ENCODE results near the gene CDK5RAP1. TPM values are rescaled to one million over a fixed set of nuclear protein-coding genes. Genes with fewer than 3 reads are reported as not detected.
A peak's percentile ranks its signal among the peaks of the same experiment; 100 is the strongest.
"Not testable (repeated sequence)": the region's sequence is repeated elsewhere in the genome, so short reads cannot be mapped to it uniquely, and the experiment has no call there.

CDK5RAP1 gene, protein sequence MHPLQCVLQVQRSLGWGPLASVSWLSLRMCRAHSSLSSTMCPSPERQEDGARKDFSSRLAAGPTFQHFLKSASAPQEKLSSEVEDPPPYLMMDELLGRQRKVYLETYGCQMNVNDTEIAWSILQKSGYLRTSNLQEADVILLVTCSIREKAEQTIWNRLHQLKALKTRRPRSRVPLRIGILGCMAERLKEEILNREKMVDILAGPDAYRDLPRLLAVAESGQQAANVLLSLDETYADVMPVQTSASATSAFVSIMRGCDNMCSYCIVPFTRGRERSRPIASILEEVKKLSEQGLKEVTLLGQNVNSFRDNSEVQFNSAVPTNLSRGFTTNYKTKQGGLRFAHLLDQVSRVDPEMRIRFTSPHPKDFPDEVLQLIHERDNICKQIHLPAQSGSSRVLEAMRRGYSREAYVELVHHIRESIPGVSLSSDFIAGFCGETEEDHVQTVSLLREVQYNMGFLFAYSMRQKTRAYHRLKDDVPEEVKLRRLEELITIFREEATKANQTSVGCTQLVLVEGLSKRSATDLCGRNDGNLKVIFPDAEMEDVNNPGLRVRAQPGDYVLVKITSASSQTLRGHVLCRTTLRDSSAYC
- total RNA-seq = 10 to 100 TPM; 52.6 to 55.7 (median 53.8) TPM

GRCh38 chr20:33401184-33401920, at the start of gene CDK5RAP1:
CDK5RAP1 (minus strand) TSS chr20:33401519; CDS start chr20:33397064, 4,455 bp downstream.
- H3K27me3 Mint-ChIP-seq (ENCODE audit: low read depth) = no peaks in the 10 kb centered on the region
- no peaks in the 10 kb centered on the region for H3K9me3 Mint-ChIP-seq
- ATAC-seq = peak; percentile 96 to 98
- peaks cover 4% of the 10 kb centered on the region for H3K36me3 Mint-ChIP-seq (ENCODE audit: insufficient read depth)
- peak; percentile 77 for DNase-seq
- peaks cover 47% of the 10 kb centered on the region for H3K4me1 Mint-ChIP-seq (ENCODE audit: low read depth)
- peak within 1 kb of the TSS; percentile 91 for H3K4me3 Mint-ChIP-seq

GRCh38 chr20:33450867-33451266, 49.5 kb upstream of the CDK5RAP1 start:
- H3K4me3 Mint-ChIP-seq = no peak overlapping the region
- H3K9me3 Mint-ChIP-seq = peaks cover 4% of the 10 kb centered on the region
- DNase-seq = no peak
- no peak for ATAC-seq
- H3K27me3 Mint-ChIP-seq (ENCODE audit: low read depth) = no peaks in the 10 kb centered on the region
- H3K4me1 Mint-ChIP-seq (ENCODE audit: low read depth) = no peaks in the 10 kb centered on the region
- H3K36me3 Mint-ChIP-seq (ENCODE audit: insufficient read depth) = no peaks in the 10 kb centered on the region

GRCh38 chr20:33445881-33446625, 44.7 kb upstream of the CDK5RAP1 start:
- no peaks in the 10 kb centered on the region for H3K27me3 Mint-ChIP-seq (ENCODE audit: low read depth)
- no peak for ATAC-seq
- no peak for DNase-seq
- H3K4me3 Mint-ChIP-seq = no peak overlapping the region
- no peaks in the 10 kb centered on the region for H3K36me3 Mint-ChIP-seq (ENCODE audit: insufficient read depth)
- H3K9me3 Mint-ChIP-seq = peaks cover 4% of the 10 kb centered on the region
- peaks cover 13% of the 10 kb centered on the region for H3K4me1 Mint-ChIP-seq (ENCODE audit: low read depth)

GRCh38 chr20:33444797-33445560, 43.7 kb upstream of the CDK5RAP1 start:
- no peaks in the 10 kb centered on the region for H3K36me3 Mint-ChIP-seq (ENCODE audit: insufficient read depth)
- DNase-seq (peak; percentile 20), ATAC-seq (no peak)
- peaks cover 4% of the 10 kb centered on the region for H3K9me3 Mint-ChIP-seq
- H3K4me1 Mint-ChIP-seq (ENCODE audit: low read depth) = peaks cover 13% of the 10 kb centered on the region
- H3K27me3 Mint-ChIP-seq (ENCODE audit: low read depth) = no peaks in the 10 kb centered on the region
- peak overlapping the region; percentile 88 for H3K4me3 Mint-ChIP-seq

DNA sequence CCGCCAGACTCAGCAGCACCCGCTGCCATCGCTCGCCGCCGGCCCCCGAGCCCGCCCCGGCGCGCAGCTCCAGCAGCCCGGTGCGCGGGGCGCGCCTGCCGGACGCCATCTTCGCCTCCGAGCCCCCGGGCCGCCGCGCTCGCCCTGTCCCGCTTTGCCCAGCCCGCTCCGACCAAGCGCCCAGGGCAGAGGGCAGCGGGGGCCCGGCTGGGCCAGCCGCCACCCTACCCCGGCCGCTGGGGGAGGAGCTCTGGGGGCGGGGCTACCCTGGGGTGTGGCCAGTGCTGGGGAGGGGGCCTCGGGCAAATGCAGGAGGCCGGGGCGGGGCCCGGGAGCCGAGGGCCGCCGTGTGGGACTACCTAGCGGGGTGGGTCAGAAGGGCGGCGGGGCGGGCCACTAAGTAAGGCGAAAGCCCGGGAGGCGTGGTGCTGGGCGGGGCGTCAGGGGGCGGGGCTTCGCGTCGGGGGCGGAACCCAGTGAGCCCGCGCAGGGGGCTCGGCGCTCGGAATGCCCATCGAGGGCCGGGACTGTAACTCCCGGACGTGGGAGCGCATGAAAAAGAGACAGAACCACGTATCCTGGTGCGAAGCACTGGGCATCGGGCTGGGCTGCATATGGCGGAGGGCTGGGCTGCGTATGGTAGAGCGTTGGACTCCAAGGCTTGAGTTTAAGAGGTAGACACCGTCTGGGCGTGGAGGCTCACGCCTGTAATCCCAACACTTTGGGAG, 42.4 kb upstream of the CDK5RAP1 start, which contains the start of gene SNTA1:
Gene SNTA1, minus strand, starts transcription at position 252 of the 728 bp plus-strand sequence. Its CDS starts 143 bp downstream, at position 109.
- Mint-ChIP-seq H3K9me3 (peaks cover 4% of the 10 kb centered on the region), H3K36me3 (ENCODE audit: insufficient read depth) (no peaks in the 10 kb centered on the region), H3K4me3 (peak within 1 kb of the TSS; percentile 88), H3K4me1 (ENCODE audit: low read depth) (peaks cover 13% of the 10 kb centered on the region), H3K27me3 (ENCODE audit: low read depth) (no peaks in the 10 kb centered on the region)
- peak; percentile 86 for DNase-seq
- ATAC-seq = peak; percentile 87 to 91

DNA sequence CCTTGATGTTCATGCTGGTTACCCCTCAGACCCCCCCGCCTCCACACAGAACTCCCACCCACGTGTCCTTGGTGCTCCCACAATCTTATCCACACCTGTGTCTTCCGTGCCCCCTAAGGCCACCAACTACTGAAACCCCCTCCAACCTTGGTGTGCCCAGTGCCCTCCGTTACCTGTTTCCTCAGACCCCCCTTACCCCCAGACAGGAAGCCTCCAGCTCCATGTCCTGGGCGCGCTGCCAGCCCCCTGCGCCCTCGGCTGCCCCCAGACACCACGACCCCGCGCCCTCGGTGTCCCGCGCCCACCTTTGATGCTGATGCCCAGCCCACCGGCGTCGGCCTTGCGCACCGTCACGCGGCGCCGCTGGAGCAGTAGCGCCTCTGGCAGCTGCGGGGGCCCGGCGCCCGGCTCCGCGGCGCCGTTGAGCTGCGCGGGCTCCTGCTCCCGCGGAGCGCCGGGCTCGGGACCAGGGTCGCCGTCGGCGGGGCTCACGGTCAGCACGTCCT, 41.7 kb upstream of the CDK5RAP1 start:
- ATAC-seq (peak; percentile 47 to 59), DNase-seq (peak; percentile 12)
- Mint-ChIP-seq H3K4me1 (ENCODE audit: low read depth) (peaks cover 13% of the 10 kb centered on the region), H3K36me3 (ENCODE audit: insufficient read depth) (no peaks in the 10 kb centered on the region), H3K4me3 (peak overlapping the region; percentile 76), H3K9me3 (no peaks in the 10 kb centered on the region), H3K27me3 (ENCODE audit: low read depth) (no peaks in the 10 kb centered on the region)

DNA sequence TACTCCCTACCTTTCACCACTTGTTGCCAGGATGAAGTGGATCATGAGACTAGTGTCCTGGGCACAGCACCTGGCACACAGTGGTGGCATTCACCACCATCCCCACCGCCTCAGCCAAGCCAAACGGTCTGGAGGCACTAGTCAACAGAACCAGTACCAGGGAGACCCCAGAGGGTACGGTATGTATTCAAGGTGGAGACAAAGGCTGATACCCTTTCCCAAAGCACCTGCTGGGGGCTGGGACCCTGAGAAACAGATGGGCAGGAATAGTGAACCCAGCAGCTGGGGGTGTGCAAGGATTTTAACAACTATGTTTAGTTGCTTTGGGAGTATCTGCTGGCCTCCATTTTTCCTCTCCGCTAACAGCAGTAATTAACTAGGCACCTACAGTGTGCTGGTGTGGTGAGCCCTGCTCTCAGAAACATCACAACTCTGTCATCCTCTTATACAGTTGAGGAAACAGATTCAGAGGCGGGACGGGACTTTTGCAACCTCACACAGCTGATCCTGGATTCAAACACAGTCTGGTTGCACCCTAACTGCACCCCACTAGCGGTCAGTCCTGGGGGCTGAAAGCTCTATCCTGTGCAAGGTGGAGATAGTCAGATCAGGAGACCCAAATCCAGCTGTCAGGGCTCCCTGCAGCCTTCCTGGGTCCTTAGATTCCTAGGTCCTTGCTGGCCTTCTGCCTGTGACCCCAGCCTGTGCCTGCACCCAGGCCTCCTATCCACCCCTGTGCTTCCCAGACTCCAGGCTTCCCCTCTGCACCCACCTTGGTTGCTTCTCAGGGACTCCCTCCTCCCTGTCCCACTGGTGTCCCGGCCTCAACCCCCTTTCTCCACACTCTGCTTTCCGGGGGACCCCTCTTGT, 41.1 kb upstream of the CDK5RAP1 start:
- ATAC-seq = no peak
- Mint-ChIP-seq H3K27me3 (ENCODE audit: low read depth) (no peaks in the 10 kb centered on the region), H3K4me3 (peak overlapping the region; percentile 76), H3K4me1 (ENCODE audit: low read depth) (peaks cover 13% of the 10 kb centered on the region), H3K9me3 (no peaks in the 10 kb centered on the region), H3K36me3 (ENCODE audit: insufficient read depth) (no peaks in the 10 kb centered on the region)
- DNase-seq = no peak

GRCh38 chr20:33441142-33441955, 40.0 kb upstream of the CDK5RAP1 start:
- ATAC-seq (no peak), DNase-seq (no peak)
- Mint-ChIP-seq H3K4me3 (peak overlapping the region; percentile 76), H3K36me3 (ENCODE audit: insufficient read depth) (no peaks in the 10 kb centered on the region), H3K27me3 (ENCODE audit: low read depth) (no peaks in the 10 kb centered on the region), H3K4me1 (ENCODE audit: low read depth) (peaks cover 13% of the 10 kb centered on the region), H3K9me3 (no peaks in the 10 kb centered on the region)

DNA sequence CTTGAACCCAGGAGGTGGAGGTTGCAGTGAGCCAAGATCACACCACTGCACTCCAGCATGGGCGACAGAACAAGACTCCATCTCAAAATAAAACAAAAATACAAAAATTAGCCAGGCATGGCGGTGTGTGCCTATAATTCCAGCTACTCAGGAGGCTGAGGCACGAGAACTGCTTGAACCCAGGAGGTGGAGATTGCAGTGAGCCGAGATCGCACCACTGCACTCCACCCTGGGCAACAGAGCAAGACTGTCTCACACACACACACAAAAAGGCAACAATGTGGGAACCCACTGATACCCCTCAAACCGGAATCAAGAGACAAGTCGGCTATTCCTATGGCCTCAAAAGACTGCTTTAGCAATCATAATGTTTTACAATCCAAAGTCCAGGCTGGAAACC, 39.2 kb upstream of the CDK5RAP1 start:
- not testable (repeated sequence) for H3K27me3 Mint-ChIP-seq (ENCODE audit: low read depth); H3K36me3 Mint-ChIP-seq (ENCODE audit: insufficient read depth); DNase-seq; H3K4me3 Mint-ChIP-seq; H3K9me3 Mint-ChIP-seq; ATAC-seq
- peaks cover 13% of the 10 kb centered on the region for H3K4me1 Mint-ChIP-seq (ENCODE audit: low read depth)

DNA sequence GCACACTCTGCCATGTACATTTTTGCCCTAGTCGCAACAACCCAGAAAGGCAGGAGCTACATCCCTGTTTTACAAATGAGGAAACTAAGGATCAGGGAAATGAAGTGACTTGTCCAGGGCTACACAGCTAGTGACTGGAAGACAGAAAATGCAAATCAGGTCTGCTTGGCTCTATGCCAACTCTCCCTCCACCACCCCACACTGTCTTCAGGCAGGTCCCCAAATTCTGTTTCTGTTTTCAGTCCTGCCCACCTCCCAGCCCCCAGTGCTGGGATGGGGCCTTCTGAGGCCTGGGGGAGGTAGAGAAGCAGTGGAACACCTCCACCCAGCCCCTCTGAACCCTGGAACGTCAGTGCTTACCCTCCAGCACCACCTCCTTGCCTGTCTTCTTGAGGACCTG, 37.2 kb upstream of the CDK5RAP1 start:
- H3K4me1 Mint-ChIP-seq (ENCODE audit: low read depth) = peaks cover 1% of the 10 kb centered on the region
- ATAC-seq (no peak), DNase-seq (no peak)
- no peak overlapping the region for H3K4me3 Mint-ChIP-seq
- no peaks in the 10 kb centered on the region for H3K9me3 Mint-ChIP-seq
- no peaks in the 10 kb centered on the region for H3K27me3 Mint-ChIP-seq (ENCODE audit: low read depth)
- H3K36me3 Mint-ChIP-seq (ENCODE audit: insufficient read depth) = no peaks in the 10 kb centered on the region

GRCh38 chr20:33437141-33437911, 36.0 kb upstream of the CDK5RAP1 start:
- Mint-ChIP-seq H3K36me3 (ENCODE audit: insufficient read depth) (no peaks in the 10 kb centered on the region), H3K27me3 (ENCODE audit: low read depth) (no peaks in the 10 kb centered on the region), H3K4me1 (ENCODE audit: low read depth) (peaks cover under 1% of the 10 kb centered on the region), H3K9me3 (no peaks in the 10 kb centered on the region), H3K4me3 (no peak overlapping the region)
- ATAC-seq (no peak), DNase-seq (no peak)

Measured in activated T-cell treated with anti-CD3 and anti-CD28 coated beads, Interleukin-2, amount 50 U/mL, for 4 hours (primary cell).